ENCODE measurements around the gene SLC35B4. TPM values are rescaled to one million over a fixed set of nuclear protein-coding genes. Genes with fewer than 3 reads are reported as not detected.

Gene SLC35B4
- total and polyA plus RNA-seq, 2 donors (not counting 1 experiment from before 2014, with no cell fraction given): 6.0 to 14.8 TPM

DNA sequence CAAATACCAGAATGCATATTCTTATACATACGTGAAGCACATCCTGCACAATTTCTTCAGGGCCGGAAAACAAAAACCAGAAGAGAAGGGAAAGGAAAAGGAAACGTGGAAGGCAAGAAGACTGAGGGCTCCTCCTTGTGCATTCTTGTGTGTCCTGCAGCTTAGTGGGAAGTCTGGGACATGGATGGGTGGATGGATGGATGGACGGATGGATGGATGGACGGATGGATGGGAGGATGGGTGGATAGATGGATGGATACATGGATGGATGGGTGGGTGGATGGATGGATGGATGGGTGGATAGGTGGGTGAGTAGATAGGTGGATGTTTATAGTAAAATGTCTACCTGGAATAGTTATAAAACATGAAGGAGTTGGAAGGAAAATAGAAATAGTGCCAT lies 30.8 kb upstream of the SLC35B4 start:
- Mint-ChIP-seq H3K27me3 (peaks cover 36% of the 10 kb centered on the region), H3K4me3 (no peak overlapping the region), H3K9me3 (ENCODE audit: insufficient read depth) (no peaks in the 10 kb centered on the region), H3K4me1 (no peaks in the 10 kb centered on the region), H3K27ac (no peak overlapping the region)
- Histone ChIP-seq H2AFZ (ENCODE audit: insufficient read depth, low read depth, low read length, poor library complexity, severe bottlenecking) (no peak overlapping the region), H3K27me3 (replicated peaks in 1 of 4; ENCODE audit: control extremely low read depth in 1 of 4, control insufficient read depth in 3 of 4, insufficient read depth in 4 of 4, low read length in 3 of 4) (peaks cover 0 to 12% (median 1%) of the 10 kb centered on the region in 4 experiments), H3K4me3 (ENCODE audit: control extremely low read depth in 1 of 5, extremely low read depth in 1 of 5, insufficient read depth in 1 of 5, low read depth in 2 of 5, low read length in 4 of 5) (no peak overlapping the region), H3K36me3 (replicated peaks in 1 of 2; ENCODE audit: control extremely low read depth in 1 of 2, control insufficient read depth in 1 of 2, extremely low read depth in 1 of 2, insufficient read depth in 2 of 2, low read length in 1 of 2) (no peaks in the 10 kb centered on the region), H3K9ac (ENCODE audit: low read length) (no peak overlapping the region), H3K4me2 (replicated peaks; ENCODE audit: low read depth, low read length, poor library complexity, severe bottlenecking) (no peak overlapping the region), H4K20me1 (ENCODE audit: control insufficient read depth, insufficient read depth, low read length, poor library complexity, severe bottlenecking) (no peaks in the 10 kb centered on the region), H3K79me2 (ENCODE audit: control insufficient read depth, insufficient read depth, low read length) (no peaks in the 10 kb centered on the region), H3K9me3 (ENCODE audit: control extremely low read depth in 1 of 3, control insufficient read depth in 2 of 3, insufficient read depth in 1 of 3, low read length in 2 of 3) (no peaks in the 10 kb centered on the region), H3K4me1 (ENCODE audit: control insufficient read depth in 2 of 2, insufficient read depth in 2 of 2, low read length in 2 of 2) (no peaks in the 10 kb centered on the region), H3K27ac (ENCODE audit: low read length in 2 of 2) (no peak overlapping the region)
- ChIA-PET CTCF (no interaction called here), POLR2A (no interaction called here)
- no peak for DNase-seq
- no peak for TF ChIP-seq EZH2 (IDR thresholded peaks at IDR 0.05; ENCODE audit: borderline replicate concordance, insufficient read depth, low read depth, low read length, poor library complexity, severe bottlenecking)
- TF ChIP-seq, protein P1, sequence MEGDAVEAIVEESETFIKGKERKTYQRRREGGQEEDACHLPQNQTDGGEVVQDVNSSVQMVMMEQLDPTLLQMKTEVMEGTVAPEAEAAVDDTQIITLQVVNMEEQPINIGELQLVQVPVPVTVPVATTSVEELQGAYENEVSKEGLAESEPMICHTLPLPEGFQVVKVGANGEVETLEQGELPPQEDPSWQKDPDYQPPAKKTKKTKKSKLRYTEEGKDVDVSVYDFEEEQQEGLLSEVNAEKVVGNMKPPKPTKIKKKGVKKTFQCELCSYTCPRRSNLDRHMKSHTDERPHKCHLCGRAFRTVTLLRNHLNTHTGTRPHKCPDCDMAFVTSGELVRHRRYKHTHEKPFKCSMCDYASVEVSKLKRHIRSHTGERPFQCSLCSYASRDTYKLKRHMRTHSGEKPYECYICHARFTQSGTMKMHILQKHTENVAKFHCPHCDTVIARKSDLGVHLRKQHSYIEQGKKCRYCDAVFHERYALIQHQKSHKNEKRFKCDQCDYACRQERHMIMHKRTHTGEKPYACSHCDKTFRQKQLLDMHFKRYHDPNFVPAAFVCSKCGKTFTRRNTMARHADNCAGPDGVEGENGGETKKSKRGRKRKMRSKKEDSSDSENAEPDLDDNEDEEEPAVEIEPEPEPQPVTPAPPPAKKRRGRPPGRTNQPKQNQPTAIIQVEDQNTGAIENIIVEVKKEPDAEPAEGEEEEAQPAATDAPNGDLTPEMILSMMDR (IDR thresholded peaks at IDR 0.05): no peak
- intact Hi-C loops (cut with micrococcal nuclease): no loop called here
- ATAC-seq (ENCODE audit: low read depth): no peak
- 90% methylated on average over 3 of the region's 5 CpGs for WGBS (ENCODE audit: insufficient coverage)

DNA sequence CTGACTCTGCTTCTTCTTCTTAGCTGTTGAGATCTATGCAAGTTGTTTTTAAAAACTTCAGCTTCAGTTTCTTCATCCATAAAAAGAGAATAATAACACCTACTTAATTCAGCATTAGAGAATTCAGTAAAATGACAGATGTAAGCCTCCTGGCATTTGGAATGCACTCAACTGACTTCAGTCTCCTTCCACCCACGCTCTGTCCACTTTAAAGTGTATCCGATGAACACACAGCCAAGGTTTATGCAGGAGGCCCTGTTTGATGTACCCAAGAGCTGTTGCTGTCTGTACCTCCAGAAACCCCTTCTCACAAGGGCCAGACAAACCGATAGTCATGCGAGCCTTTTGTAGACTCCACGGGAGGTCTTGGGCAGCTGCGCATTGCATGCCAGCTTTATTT lies 27.1 kb upstream of the SLC35B4 start:
- no peak overlapping the region for H3K9ac ChIP-seq (ENCODE audit: low read length)
- H3K4me3 ChIP-seq (ENCODE audit: control extremely low read depth in 1 of 5, extremely low read depth in 1 of 5, insufficient read depth in 1 of 5, low read depth in 2 of 5, low read length in 4 of 5): no peak overlapping the region
- CTCF ChIA-PET: interaction anchor here (1.1 kb wide), 1 partner anchor 9 kb away, joined by 3 read pairs; no protein-coding TSS in a partner anchor
- intact Hi-C loops (cut with micrococcal nuclease): no loop called here
- H2AFZ ChIP-seq (ENCODE audit: insufficient read depth, low read depth, low read length, poor library complexity, severe bottlenecking): no peak overlapping the region
- H3K79me2 ChIP-seq (ENCODE audit: control insufficient read depth, insufficient read depth, low read length): no peaks in the 10 kb centered on the region
- no peaks in the 10 kb centered on the region for H3K36me3 ChIP-seq (replicated peaks in 1 of 2; ENCODE audit: control extremely low read depth in 1 of 2, control insufficient read depth in 1 of 2, extremely low read depth in 1 of 2, insufficient read depth in 2 of 2, low read length in 1 of 2)
- POLR2A ChIA-PET: interaction anchor here (0.7 kb wide), 1 partner anchor 11 kb away, joined by 3 read pairs; no protein-coding TSS in a partner anchor
- no peak for TF ChIP-seq EZH2 (IDR thresholded peaks at IDR 0.05; ENCODE audit: borderline replicate concordance, insufficient read depth, low read depth, low read length, poor library complexity, severe bottlenecking)
- TF ChIP-seq, protein P1 (IDR thresholded peaks at IDR 0.05): no peak
- no peaks in the 10 kb centered on the region for H4K20me1 ChIP-seq (ENCODE audit: control insufficient read depth, insufficient read depth, low read length, poor library complexity, severe bottlenecking)
- 100% methylated on average over 1 of the region's 6 CpGs for WGBS (ENCODE audit: insufficient coverage)
- H3K4me1 ChIP-seq (ENCODE audit: control insufficient read depth in 2 of 2, insufficient read depth in 2 of 2, low read length in 2 of 2): no peaks in the 10 kb centered on the region
- Mint-ChIP-seq H3K4me3 (no peak overlapping the region), H3K4me1 (no peaks in the 10 kb centered on the region), H3K27me3 (peaks cover 38% of the 10 kb centered on the region), H3K27ac (no peak overlapping the region), H3K9me3 (ENCODE audit: insufficient read depth) (peaks cover 3% of the 10 kb centered on the region)
- H3K27ac ChIP-seq (ENCODE audit: low read length in 2 of 2): no peak overlapping the region
- H3K4me2 ChIP-seq (replicated peaks; ENCODE audit: low read depth, low read length, poor library complexity, severe bottlenecking): no peak overlapping the region
- ATAC-seq (ENCODE audit: low read depth) (no peak), DNase-seq (no peak)
- H3K9me3 ChIP-seq (ENCODE audit: control extremely low read depth in 1 of 3, control insufficient read depth in 2 of 3, insufficient read depth in 1 of 3, low read length in 2 of 3): no peaks in the 10 kb centered on the region
- peaks cover 0 to 12% (median 3%) of the 10 kb centered on the region in 4 experiments for H3K27me3 ChIP-seq (replicated peaks in 1 of 4; ENCODE audit: control extremely low read depth in 1 of 4, control insufficient read depth in 3 of 4, insufficient read depth in 4 of 4, low read length in 3 of 4)

Data from B cell (primary cell).